HepG2 (cell line): Measurements from ENCODE around the gene CIBAR2. TPM values are rescaled to one million over a fixed set of nuclear protein-coding genes. Genes with fewer than 3 reads are reported as not detected.
A peak's percentile ranks its signal among the peaks of the same experiment; 100 is the strongest.

Experiments used
- CC2D1A ChIP-seq: sonication (generic); formaldehyde crosslinking; IDR thresholded peaks from 2 replicates; pipeline ENCODE4 v1.8.1; 2023; ENCODE audit warnings: mild to moderate bottlenecking, missing genetic modification reagents
- NKX3-1 ChIP-seq: sonication (generic); formaldehyde crosslinking; IDR thresholded peaks from 2 replicates; pipeline ENCODE4 v1.5.0; 2020; ENCODE audit warnings: missing genetic modification reagents
- PAX8 ChIP-seq: sonication (generic); formaldehyde crosslinking; IDR thresholded peaks from 2 replicates; pipeline ENCODE4 v1.8.0; 2022; ENCODE audit warnings: mild to moderate bottlenecking, missing genetic modification reagents, borderline replicate concordance
- SP2 ChIP-seq: sonication (generic); formaldehyde crosslinking; IDR thresholded peaks from 2 replicates; pipeline ENCODE4 v1.5.1; 2020; ENCODE audit warnings: mild to moderate bottlenecking, missing genetic modification reagents
- ZNF136 ChIP-seq: sonication (generic); formaldehyde crosslinking; IDR thresholded peaks from 2 replicates; pipeline ENCODE4 v1.8.1; 2022; ENCODE audit warnings: low read depth, mild to moderate bottlenecking, moderate library complexity, missing genetic modification reagents
- ZNF556 ChIP-seq: sonication (generic); formaldehyde crosslinking; IDR thresholded peaks from 2 replicates; pipeline ENCODE4 v1.4.0; 2020; ENCODE audit warnings: mild to moderate bottlenecking, missing genetic modification reagents, borderline replicate concordance
- ZNF761 ChIP-seq: sonication (generic); formaldehyde crosslinking; conservative IDR thresholded peaks from 2 replicates; pipeline ENCODE4 v1.4.0; 2020; ENCODE audit warnings: mild to moderate bottlenecking, missing genetic modification reagents
- ZNF776 ChIP-seq: sonication (generic); formaldehyde crosslinking; IDR thresholded peaks from 2 replicates; pipeline ENCODE4 v1.4.0; 2020; ENCODE audit warnings: mild to moderate bottlenecking, missing genetic modification reagents
- polyA plus RNA-seq, 8 experiments: library from polyadenylated mRNA; depleted of rRNA in 3 of 8; stranded (reverse) in 7 of 8; unstranded in 1 of 8; fragments of >200 nt; fragmentation: Illumina TruSeq in 4 of 8; extraction: Trizol in 4 of 8; gene quantifications; 2 replicates each; pipeline versions ENCODE4 v1.2.1 to v1.2.3, GENCODE V29; 2011 to 2016; ENCODE audit warnings: low read depth in 4 of 8, missing spikeins in 1 of 8, mixed read lengths in 1 of 8; ENCODE audit not compliant: insufficient read depth in 1 of 8
- total RNA-seq, 5 experiments: library from RNA; depleted of rRNA; stranded (reverse); fragments of >200 nt; fragmentation: Illumina TruSeq; extraction: Trizol; gene quantifications; 2 replicates each; pipeline ENCODE4 v1.2.3, GENCODE V29; 2016; ENCODE audit warnings: low read depth in 1 of 5
- TF ChIP-seq, protein P1 (sequence below): sonication (generic); formaldehyde crosslinking; IDR thresholded peaks from 2 replicates; pipeline ENCODE4 v1.4.0; 2020; ENCODE audit warnings: missing genetic modification reagents
- TF ChIP-seq, protein P2 (sequence below): fragments of 450-650 bp; IDR thresholded peaks from 2 replicates; pipeline ENCODE4 v1.6.1; 2016
- TF ChIP-seq, protein P3 (sequence below), 2 experiments: sonication (generic) in 1 of 2; formaldehyde crosslinking in 1 of 2; IDR thresholded peaks; 2 replicates each; pipeline versions ENCODE4 v1.6.1 to v1.9.0; 2014 to 2022; ENCODE audit warnings: antibody characterized with exemption in 1 of 2, borderline replicate concordance in 1 of 2, inconsistent platforms in 1 of 2, low read depth in 1 of 2, missing genetic modification reagents in 1 of 2
- TF ChIP-seq, protein P4 (sequence below): IDR thresholded peaks from 2 replicates; pipeline ENCODE4 v1.6.1; 2016; ENCODE audit warnings: mild to moderate bottlenecking, missing biosample characterization, missing genetic modification reagents

The CIBAR2 gene
- total and polyA plus RNA-seq, 2 of the 13 experiments (the other 11 are each of a cell fraction or from before 2014, with no cell fraction given) = not detected

DNA sequence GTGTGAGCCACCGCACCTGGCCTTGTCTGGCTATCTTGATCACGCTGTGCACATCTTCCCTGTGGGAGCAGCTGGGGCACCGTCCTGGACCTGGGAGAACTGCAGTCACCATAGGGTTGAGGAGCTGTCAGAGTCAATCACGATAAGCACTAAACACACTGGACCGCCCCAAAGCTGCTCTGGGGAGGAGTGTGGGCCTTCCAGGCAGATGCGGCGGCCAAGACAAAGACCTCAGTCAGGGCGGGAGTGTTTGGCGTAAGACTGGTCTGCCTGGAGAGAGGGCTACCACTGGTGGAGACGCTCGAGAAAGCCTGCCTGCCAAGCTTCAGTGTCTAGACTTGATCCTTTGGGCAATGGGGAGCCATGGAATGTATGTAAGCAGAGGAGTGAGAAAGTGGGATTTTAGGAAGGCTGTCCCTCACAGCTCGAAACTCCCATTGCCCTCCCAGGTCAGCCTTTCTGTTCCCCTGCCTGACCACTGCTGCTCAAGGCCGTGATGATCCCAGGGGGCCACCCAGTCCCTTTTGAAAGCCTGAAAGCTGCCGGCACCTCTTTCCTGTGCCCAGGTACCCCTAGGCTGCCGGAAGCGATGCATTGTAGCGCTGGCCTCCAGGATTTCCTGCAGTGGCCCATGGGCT lies 29.3 kb upstream of the CIBAR2 start (continued):
- TF ChIP-seq, protein P1, sequence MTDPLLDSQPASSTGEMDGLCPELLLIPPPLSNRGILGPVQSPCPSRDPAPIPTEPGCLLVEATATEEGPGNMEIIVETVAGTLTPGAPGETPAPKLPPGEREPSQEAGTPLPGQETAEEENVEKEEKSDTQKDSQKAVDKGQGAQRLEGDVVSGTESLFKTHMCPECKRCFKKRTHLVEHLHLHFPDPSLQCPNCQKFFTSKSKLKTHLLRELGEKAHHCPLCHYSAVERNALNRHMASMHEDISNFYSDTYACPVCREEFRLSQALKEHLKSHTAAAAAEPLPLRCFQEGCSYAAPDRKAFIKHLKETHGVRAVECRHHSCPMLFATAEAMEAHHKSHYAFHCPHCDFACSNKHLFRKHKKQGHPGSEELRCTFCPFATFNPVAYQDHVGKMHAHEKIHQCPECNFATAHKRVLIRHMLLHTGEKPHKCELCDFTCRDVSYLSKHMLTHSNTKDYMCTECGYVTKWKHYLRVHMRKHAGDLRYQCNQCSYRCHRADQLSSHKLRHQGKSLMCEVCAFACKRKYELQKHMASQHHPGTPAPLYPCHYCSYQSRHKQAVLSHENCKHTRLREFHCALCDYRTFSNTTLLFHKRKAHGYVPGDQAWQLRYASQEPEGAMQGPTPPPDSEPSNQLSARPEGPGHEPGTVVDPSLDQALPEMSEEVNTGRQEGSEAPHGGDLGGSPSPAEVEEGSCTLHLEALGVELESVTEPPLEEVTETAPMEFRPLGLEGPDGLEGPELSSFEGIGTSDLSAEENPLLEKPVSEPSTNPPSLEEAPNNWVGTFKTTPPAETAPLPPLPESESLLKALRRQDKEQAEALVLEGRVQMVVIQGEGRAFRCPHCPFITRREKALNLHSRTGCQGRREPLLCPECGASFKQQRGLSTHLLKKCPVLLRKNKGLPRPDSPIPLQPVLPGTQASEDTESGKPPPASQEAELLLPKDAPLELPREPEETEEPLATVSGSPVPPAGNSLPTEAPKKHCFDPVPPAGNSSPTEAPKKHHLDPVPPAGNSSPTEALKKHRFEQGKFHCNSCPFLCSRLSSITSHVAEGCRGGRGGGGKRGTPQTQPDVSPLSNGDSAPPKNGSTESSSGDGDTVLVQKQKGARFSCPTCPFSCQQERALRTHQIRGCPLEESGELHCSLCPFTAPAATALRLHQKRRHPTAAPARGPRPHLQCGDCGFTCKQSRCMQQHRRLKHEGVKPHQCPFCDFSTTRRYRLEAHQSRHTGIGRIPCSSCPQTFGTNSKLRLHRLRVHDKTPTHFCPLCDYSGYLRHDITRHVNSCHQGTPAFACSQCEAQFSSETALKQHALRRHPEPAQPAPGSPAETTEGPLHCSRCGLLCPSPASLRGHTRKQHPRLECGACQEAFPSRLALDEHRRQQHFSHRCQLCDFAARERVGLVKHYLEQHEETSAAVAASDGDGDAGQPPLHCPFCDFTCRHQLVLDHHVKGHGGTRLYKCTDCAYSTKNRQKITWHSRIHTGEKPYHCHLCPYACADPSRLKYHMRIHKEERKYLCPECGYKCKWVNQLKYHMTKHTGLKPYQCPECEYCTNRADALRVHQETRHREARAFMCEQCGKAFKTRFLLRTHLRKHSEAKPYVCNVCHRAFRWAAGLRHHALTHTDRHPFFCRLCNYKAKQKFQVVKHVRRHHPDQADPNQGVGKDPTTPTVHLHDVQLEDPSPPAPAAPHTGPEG = no peak
- TF ChIP-seq PAX8 (CRISPR knock-in tag) = no peak
- TF ChIP-seq, protein P2, sequence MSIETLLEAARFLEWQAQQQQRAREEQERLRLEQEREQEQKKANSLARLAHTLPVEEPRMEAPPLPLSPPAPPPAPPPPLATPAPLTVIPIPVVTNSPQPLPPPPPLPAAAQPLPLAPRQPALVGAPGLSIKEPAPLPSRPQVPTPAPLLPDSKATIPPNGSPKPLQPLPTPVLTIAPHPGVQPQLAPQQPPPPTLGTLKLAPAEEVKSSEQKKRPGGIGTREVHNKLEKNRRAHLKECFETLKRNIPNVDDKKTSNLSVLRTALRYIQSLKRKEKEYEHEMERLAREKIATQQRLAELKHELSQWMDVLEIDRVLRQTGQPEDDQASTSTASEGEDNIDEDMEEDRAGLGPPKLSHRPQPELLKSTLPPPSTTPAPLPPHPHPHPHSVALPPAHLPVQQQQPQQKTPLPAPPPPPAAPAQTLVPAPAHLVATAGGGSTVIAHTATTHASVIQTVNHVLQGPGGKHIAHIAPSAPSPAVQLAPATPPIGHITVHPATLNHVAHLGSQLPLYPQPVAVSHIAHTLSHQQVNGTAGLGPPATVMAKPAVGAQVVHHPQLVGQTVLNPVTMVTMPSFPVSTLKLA = no peak
- TF ChIP-seq ZNF776 (CRISPR knock-in tag) = no peak
- no peak for TF ChIP-seq CC2D1A (CRISPR knock-in tag)
- TF ChIP-seq ZNF761 (CRISPR knock-in tag) = no peak
- TF ChIP-seq NKX3-1 (CRISPR knock-in tag) = no peak
- TF ChIP-seq ZNF556 (CRISPR knock-in tag) = peak; percentile 53; the same call in 1 of the 2 replicates
- TF ChIP-seq, protein P3, sequence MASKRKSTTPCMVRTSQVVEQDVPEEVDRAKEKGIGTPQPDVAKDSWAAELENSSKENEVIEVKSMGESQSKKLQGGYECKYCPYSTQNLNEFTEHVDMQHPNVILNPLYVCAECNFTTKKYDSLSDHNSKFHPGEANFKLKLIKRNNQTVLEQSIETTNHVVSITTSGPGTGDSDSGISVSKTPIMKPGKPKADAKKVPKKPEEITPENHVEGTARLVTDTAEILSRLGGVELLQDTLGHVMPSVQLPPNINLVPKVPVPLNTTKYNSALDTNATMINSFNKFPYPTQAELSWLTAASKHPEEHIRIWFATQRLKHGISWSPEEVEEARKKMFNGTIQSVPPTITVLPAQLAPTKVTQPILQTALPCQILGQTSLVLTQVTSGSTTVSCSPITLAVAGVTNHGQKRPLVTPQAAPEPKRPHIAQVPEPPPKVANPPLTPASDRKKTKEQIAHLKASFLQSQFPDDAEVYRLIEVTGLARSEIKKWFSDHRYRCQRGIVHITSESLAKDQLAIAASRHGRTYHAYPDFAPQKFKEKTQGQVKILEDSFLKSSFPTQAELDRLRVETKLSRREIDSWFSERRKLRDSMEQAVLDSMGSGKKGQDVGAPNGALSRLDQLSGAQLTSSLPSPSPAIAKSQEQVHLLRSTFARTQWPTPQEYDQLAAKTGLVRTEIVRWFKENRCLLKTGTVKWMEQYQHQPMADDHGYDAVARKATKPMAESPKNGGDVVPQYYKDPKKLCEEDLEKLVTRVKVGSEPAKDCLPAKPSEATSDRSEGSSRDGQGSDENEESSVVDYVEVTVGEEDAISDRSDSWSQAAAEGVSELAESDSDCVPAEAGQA (IDR thresholded peaks at IDR 0.05; ENCODE audit: low read depth) = no peak
- TF ChIP-seq, protein P3 (CRISPR knock-in tag; IDR thresholded peaks at IDR 0.05; ENCODE audit: borderline replicate concordance) = no peak
- TF ChIP-seq, protein P4, sequence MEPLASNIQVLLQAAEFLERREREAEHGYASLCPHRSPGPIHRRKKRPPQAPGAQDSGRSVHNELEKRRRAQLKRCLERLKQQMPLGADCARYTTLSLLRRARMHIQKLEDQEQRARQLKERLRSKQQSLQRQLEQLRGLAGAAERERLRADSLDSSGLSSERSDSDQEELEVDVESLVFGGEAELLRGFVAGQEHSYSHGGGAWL (CRISPR knock-in tag) = no peak
- no peak for TF ChIP-seq ZNF136 (CRISPR knock-in tag)
- TF ChIP-seq SP2 (CRISPR knock-in tag) = no peak
